Karpas-422 (cell line): ENCODE results near the gene ANGEL2. TPM values are rescaled to one million over a fixed set of nuclear protein-coding genes. Genes with fewer than 3 reads are reported as not detected.
"Not testable (repeated sequence)": the region's sequence is repeated elsewhere in the genome, so short reads cannot be mapped to it uniquely, and the experiment has no call there.

ENCODE experiments used
- DNase-seq: peaks from one replicate; pipeline ENCODE4 v3.0.0-alpha.2; 2015
- H2AFZ ChIP-seq: fragments of 200-600 bp; sonication (generic); 2 replicates; pipeline ENCODE4 v1.6.1; 2014; ENCODE audit warnings: antibody characterized with exemption, low read length, mixed read lengths
- H3K27ac ChIP-seq: fragments of 200-600 bp; sonication (generic); 2 replicates; pipeline ENCODE4 v1.5.1; 2014; ENCODE audit warnings: mild to moderate bottlenecking, low read length, moderate library complexity
- H3K27me3 ChIP-seq: fragments of 200-600 bp; sonication (generic); 2 replicates; pipeline ENCODE4 v1.6.1; 2014; ENCODE audit warnings: low read length, mixed read lengths
- H3K36me3 ChIP-seq: fragments of 200-600 bp; sonication (generic); 2 replicates; pipeline ENCODE4 v1.6.1; 2014; ENCODE audit warnings: low read length, mixed read lengths; ENCODE audit not compliant: insufficient read depth
- H3K4me1 ChIP-seq: fragments of 200-600 bp; sonication (generic); 2 replicates; pipeline ENCODE4 v1.6.1; 2014; ENCODE audit warnings: mild to moderate bottlenecking, low read length, mixed read lengths
- H3K4me2 ChIP-seq: fragments of 200-600 bp; sonication (generic); 2 replicates; pipeline ENCODE4 v1.6.1; 2014; ENCODE audit warnings: low read length, low read depth, mild to moderate bottlenecking; ENCODE audit not compliant: poor library complexity, severe bottlenecking
- H3K4me3 ChIP-seq: fragments of 200-600 bp; sonication (generic); 2 replicates; pipeline ENCODE4 v1.5.1; 2014; ENCODE audit warnings: mild to moderate bottlenecking, antibody characterized with exemption, low read length, mixed read lengths
- H3K79me2 ChIP-seq: fragments of 200-600 bp; sonication (generic); 2 replicates; pipeline ENCODE4 v1.6.1; 2014; ENCODE audit warnings: mild to moderate bottlenecking, low read length, mixed read lengths
- H3K9ac ChIP-seq: fragments of 200-600 bp; sonication (generic); 2 replicates; pipeline ENCODE4 v1.6.0; 2014; ENCODE audit warnings: low read length
- H3K9me2 ChIP-seq: fragments of 200-600 bp; sonication (generic), shearing (Covaris generic); replicated peaks from 2 replicates; pipeline ENCODE4 v1.6.0; 2014; ENCODE audit warnings: mild to moderate bottlenecking, low read length, moderate library complexity; ENCODE audit not compliant: insufficient read depth
- H3K9me3 ChIP-seq: fragments of 300-700, 200-600 bp; sonication (generic); 2 replicates; pipeline ENCODE4 v1.6.1; 2014; ENCODE audit warnings: low read length, mixed read lengths
- H4K20me1 ChIP-seq: fragments of 200-600 bp; sonication (generic); 2 replicates; pipeline ENCODE4 v1.6.1; 2014; ENCODE audit warnings: mild to moderate bottlenecking, antibody characterized with exemption, low read length, low read depth; ENCODE audit not compliant: insufficient read depth
- total RNA-seq: library from RNA; depleted of rRNA; stranded (reverse); fragments of >200 nt; shearing (Covaris generic); gene quantifications from 2 replicates; pipeline ENCODE4 v1.2.3, GENCODE V29; 2014; ENCODE audit warnings: low replicate concordance

Gene ANGEL2
- total RNA-seq, 1 experiment from 2014 or later = 97.1 TPM

GRCh38 chr1:213034713-213035112 is 19.0 kb upstream of the ANGEL2 start:
- H4K20me1 ChIP-seq = no peaks in the 10 kb centered on the region
- no peak overlapping the region for H3K4me2 ChIP-seq
- no peak for DNase-seq
- H3K9me2 ChIP-seq = no peaks in the 10 kb centered on the region
- no peaks in the 10 kb centered on the region for H3K4me1 ChIP-seq
- H3K79me2 ChIP-seq = no peaks in the 10 kb centered on the region
- no peak overlapping the region for H3K27ac ChIP-seq
- no peak overlapping the region for H3K9ac ChIP-seq
- H3K36me3 ChIP-seq = no peaks in the 10 kb centered on the region
- H3K9me3 ChIP-seq = no peaks in the 10 kb centered on the region
- no peak overlapping the region for H3K4me3 ChIP-seq
- H2AFZ ChIP-seq = no peak overlapping the region
- H3K27me3 ChIP-seq = no peaks in the 10 kb centered on the region

DNA sequence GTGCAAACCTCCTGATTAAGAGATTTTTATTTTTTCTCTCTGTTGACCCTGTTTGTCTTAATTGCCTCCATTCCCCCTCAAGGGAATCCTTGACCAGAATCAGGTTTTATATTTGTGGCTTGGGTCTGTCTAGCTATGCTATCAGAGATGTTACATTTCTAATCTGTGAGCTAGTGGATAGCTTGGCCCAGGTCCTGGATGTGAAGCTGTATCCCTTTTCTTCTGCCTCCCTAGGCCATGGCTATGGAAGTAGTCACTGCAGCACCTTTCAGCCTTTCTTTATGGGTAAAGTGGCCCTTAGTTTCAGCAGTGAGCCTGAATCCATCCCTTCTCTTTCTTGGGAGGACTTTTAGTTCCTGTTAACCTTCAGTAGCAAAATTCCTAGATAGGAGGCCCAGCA is 17.0 kb upstream of the ANGEL2 start:
- Histone ChIP-seq H3K27ac (no peak overlapping the region), H3K27me3 (no peaks in the 10 kb centered on the region)
- no peak for DNase-seq

GRCh38 chr1:213027024-213027423 is 11.4 kb upstream of the ANGEL2 start:
- DNase-seq, H3K36me3 ChIP-seq, H3K4me3 ChIP-seq, H3K27me3 ChIP-seq, H3K4me1 ChIP-seq, H3K9me3 ChIP-seq, H3K9me2 ChIP-seq, H4K20me1 ChIP-seq, H3K4me2 ChIP-seq, H3K79me2 ChIP-seq, H2AFZ ChIP-seq, H3K27ac ChIP-seq, H3K9ac ChIP-seq: not testable (repeated sequence)

More for the DNA sequence above, 17.0 kb upstream of the ANGEL2 start:
- Histone ChIP-seq H3K4me2 (no peak overlapping the region), H3K9ac (no peak overlapping the region), H3K36me3 (no peaks in the 10 kb centered on the region), H3K4me3 (no peak overlapping the region), H4K20me1 (no peaks in the 10 kb centered on the region), H3K4me1 (no peaks in the 10 kb centered on the region), H3K9me3 (no peaks in the 10 kb centered on the region), H2AFZ (no peak overlapping the region), H3K9me2 (no peaks in the 10 kb centered on the region), H3K79me2 (no peaks in the 10 kb centered on the region)

GRCh38 chr1:213020016-213020415 is 4.3 kb upstream of the ANGEL2 start:
- Histone ChIP-seq H3K9me2 (no peaks in the 10 kb centered on the region), H3K9ac (no peak overlapping the region), H3K27me3 (no peaks in the 10 kb centered on the region), H3K4me1 (peaks cover 4% of the 10 kb centered on the region), H3K27ac (no peak overlapping the region), H3K4me2 (no peak overlapping the region), H3K36me3 (no peaks in the 10 kb centered on the region), H4K20me1 (no peaks in the 10 kb centered on the region), H3K9me3 (no peaks in the 10 kb centered on the region), H3K4me3 (no peak overlapping the region), H3K79me2 (peaks cover 2% of the 10 kb centered on the region), H2AFZ (no peak overlapping the region)
- no peak for DNase-seq

GRCh38 chr1:213019450-213019849 is 3.8 kb upstream of the ANGEL2 start:
- H3K4me2 ChIP-seq = no peak overlapping the region

GRCh38 chr1:213017447-213018273 is 2.0 kb upstream of the ANGEL2 start:
- Histone ChIP-seq H3K4me1 (peaks cover 24% of the 10 kb centered on the region), H3K4me3 (no peak overlapping the region), H3K79me2 (peaks cover 26% of the 10 kb centered on the region), H3K27ac (no peak overlapping the region), H3K36me3 (peaks cover 7% of the 10 kb centered on the region; the same call in 1 of the 2 replicates), H3K9ac (no peak overlapping the region), H3K4me2 (no peak overlapping the region), H3K9me2 (no peaks in the 10 kb centered on the region), H3K27me3 (no peaks in the 10 kb centered on the region), H3K9me3 (no peaks in the 10 kb centered on the region), H4K20me1 (no peaks in the 10 kb centered on the region), H2AFZ (peak overlapping the region; percentile 27; the same call in 1 of the 2 replicates)
- no peak for DNase-seq

More at GRCh38 chr1:213019450-213019849, 3.8 kb upstream of the ANGEL2 start:
- Histone ChIP-seq H3K9me2 (no peaks in the 10 kb centered on the region), H3K9ac (no peak overlapping the region), H3K27me3 (no peaks in the 10 kb centered on the region), H3K36me3 (no peaks in the 10 kb centered on the region), H3K27ac (no peak overlapping the region), H2AFZ (no peak overlapping the region), H4K20me1 (no peaks in the 10 kb centered on the region), H3K9me3 (no peaks in the 10 kb centered on the region), H3K4me3 (no peak overlapping the region), H3K79me2 (peaks cover 8% of the 10 kb centered on the region), H3K4me1 (peaks cover 6% of the 10 kb centered on the region)
- DNase-seq = no peak

- DNase-seq = peak; percentile 64
Measured at GRCh38 chr1:213014642-213015041, 1.0 kb downstream of the ANGEL2 start.

GRCh38 chr1:213008564-213008963 is 7.1 kb downstream of the ANGEL2 start:
- peaks cover 47% of the 10 kb centered on the region for H3K79me2 ChIP-seq
- no peak for DNase-seq
- no peaks in the 10 kb centered on the region for H3K9me2 ChIP-seq
- no peaks in the 10 kb centered on the region for H3K9me3 ChIP-seq
- H3K4me1 ChIP-seq = peaks cover 9% of the 10 kb centered on the region
- H3K27me3 ChIP-seq = no peaks in the 10 kb centered on the region
- no peak overlapping the region for H3K9ac ChIP-seq
- no peak overlapping the region for H3K4me3 ChIP-seq
- H3K36me3 ChIP-seq = peaks cover 45% of the 10 kb centered on the region
- no peak overlapping the region for H2AFZ ChIP-seq
- no peak overlapping the region for H3K27ac ChIP-seq
- no peak overlapping the region for H3K4me2 ChIP-seq
- no peaks in the 10 kb centered on the region for H4K20me1 ChIP-seq

More at GRCh38 chr1:213014642-213015041, 1.0 kb downstream of the ANGEL2 start:
- Histone ChIP-seq H3K36me3 (peaks cover 24% of the 10 kb centered on the region; the same call in 1 of the 2 replicates), H3K27ac (peak overlapping the region; percentile 89), H3K79me2 (peaks cover 51% of the 10 kb centered on the region), H3K9me2 (no peaks in the 10 kb centered on the region), H2AFZ (no peak overlapping the region), H3K27me3 (no peaks in the 10 kb centered on the region), H3K9me3 (no peaks in the 10 kb centered on the region), H3K4me3 (peak overlapping the region; percentile 97), H4K20me1 (no peaks in the 10 kb centered on the region), H3K4me1 (peaks cover 24% of the 10 kb centered on the region), H3K9ac (peak overlapping the region; percentile 95), H3K4me2 (peak overlapping the region; percentile 81)
